Femur (tissue), 1 donor: ENCODE measurements around the gene ZNF439.
"Not testable (repeated sequence)": the region's sequence is repeated elsewhere in the genome, so short reads cannot be mapped to it uniquely, and the experiment has no call there.

Source experiments
- DNase-seq: peaks from one replicate; pipeline ENCODE4 v3.0.0-alpha.2; 2017

ZNF439 gene

DNA sequence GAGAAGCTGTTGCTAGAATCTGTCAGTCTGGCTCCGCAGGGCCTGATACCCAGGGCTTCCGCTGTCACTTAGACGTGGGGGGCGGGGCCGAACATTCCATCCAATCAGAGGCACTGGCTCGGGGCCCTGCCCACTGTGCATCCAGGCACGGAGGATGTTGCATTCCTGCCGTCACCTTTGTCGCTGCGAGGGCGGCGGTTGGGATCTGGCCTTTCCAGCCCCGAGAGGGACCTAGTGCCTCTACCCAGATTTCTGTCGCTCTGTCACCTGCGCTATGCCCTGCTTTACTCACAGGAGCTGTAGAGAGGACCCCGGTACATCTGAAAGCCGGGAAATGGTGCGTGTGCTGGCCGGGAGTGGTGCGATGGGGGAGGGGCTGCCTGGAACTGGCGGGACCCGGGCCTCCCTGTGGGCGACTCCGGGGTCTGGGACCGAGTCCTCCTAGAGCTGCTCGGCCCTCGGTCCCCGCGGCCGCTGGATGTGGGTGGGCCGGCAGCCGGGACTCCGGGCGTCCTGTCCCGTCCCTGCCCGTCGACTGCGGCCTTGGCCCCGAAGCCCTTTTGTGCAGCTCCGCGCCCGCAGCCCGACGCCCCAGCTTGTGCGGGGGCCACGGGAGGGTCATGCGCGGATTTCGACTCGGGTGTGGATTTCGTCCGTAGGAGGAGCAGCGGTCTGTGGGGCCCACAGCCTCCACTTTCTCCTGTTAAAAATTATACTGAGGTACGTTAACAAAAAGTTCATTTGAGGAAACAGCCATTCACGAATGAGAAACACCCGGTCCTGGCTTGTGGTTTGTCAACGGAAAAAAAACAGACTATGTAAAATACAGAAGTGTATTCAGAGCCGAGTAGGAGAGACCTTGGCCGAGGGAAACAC lies at the start of gene ZNF439:
ZNF439 (plus strand) TSS at position 133 of the 876 bp plus-strand sequence; CDS start at position 275, 142 bp downstream.
- peak; percentile 93 for DNase-seq

DNA sequence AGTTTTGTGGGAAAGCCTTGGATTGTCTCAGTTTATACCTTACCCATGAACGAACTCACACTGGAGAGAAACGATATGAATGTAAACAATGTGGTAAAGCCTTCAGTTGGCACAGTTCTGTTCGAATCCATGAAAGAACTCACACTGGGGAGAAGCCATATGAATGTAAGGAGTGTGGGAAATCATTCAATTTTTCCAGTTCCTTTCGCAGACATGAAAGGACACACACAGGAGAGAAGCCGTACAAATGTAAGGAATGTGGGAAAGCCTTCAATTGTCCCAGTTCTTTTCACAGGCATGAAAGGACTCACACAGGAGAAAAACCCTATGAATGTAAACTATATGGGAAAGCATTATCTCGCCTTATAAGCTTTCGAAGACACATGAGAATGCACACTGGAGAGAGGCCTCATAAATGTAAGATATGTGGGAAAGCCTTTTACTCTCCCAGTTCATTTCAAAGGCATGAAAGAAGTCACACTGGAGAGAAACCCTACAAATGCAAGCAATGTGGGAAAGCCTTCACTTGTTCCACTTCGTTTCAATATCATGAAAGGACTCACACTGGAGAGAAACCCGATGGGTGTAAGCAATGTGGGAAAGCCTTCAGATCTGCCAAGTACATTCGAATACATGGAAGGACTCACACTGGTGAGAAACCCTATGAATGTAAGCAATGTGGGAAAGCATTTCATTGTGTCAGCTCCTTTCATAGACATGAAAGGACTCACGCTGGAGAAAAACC lies 42.0 kb upstream of the ZNF439 start:
- no peak for DNase-seq

DNA sequence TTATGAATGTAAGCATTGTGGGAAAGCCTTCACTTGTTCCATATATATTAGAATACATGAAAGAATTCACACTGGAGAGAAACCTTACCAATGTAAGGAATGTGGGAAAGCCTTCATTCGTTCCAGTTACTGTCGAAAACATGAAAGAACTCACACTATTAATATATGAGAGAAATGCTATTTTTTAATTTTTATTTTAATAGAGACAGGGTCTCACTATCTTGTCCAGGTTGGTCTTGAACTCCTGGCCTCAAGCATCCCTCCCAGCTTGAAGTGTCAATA lies 41.5 kb upstream of the ZNF439 start:
- DNase-seq: no peak

DNA sequence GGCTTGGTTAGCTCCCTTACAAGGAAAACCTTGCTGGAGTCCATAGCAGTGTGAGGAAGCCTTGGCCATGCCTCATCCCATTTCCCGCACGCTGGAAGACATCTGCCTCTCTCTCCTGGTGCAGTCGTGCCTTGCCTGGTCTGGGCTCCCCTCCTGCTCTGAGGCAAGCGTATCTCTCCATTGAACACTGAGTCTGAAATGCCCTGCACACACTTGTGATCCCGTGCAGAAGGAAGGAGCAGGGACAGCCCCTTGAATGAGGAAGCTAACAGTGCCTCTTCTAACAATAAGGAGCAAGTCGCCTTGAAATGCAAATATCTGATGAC lies 34.9 kb upstream of the ZNF439 start:
- no peak for DNase-seq

DNA sequence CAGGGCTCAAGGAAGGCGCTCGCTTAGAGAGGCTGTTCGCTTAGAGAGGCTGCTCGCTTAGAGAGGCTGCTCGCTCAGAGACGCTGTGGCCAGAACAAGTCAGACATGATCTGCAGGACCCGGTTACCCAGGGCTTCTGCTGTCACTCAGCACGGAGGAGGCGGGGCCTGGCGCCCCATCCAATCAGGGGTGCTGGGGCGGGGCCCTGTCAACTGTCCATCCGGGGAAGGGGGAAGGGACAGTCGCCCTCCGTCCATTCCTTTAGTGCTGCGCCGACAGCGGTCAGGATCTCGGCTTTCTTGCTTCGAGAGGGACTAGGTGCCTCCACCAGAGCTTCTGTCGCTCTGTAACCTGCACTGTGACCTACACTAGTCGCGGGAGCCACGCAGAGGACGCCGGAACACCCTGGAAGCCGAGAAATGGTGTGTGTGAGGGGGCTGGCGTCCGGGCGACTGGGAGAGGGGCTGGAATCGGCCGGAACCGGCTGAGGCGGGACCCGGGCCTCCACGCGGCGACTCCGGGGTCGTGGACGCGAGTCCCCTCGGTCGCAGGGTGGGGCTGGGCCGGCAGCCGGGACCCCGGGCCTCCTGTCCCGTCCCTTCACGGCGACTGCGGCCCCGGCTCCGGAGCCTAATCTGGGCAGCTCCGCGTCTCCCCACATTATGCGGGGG lies 34.4 kb upstream of the ZNF439 start, which contains the start of gene ZNF440:
ZNF440 (plus strand) TSS at position 245 of the 671 bp plus-strand sequence; CDS start at position 420, 175 bp downstream.
- peak; percentile 97 for DNase-seq

DNA sequence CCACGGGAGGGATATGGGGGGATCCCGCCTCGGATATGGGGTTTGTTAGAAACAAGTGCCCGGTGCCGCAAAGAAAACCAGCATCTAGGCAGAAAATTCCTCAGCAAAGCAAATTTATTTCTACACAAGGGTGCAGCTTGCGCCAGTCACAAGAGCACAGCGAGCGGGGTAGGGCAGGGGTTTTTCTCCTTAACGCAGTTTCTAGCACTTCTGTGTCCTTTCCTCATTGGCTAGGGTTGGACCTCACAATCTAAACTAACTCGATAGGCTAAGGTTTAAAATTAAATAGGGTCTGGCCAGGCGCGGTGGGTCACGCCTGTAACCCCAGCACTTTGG lies 33.9 kb upstream of the ZNF439 start:
- DNase-seq: no peak

DNA sequence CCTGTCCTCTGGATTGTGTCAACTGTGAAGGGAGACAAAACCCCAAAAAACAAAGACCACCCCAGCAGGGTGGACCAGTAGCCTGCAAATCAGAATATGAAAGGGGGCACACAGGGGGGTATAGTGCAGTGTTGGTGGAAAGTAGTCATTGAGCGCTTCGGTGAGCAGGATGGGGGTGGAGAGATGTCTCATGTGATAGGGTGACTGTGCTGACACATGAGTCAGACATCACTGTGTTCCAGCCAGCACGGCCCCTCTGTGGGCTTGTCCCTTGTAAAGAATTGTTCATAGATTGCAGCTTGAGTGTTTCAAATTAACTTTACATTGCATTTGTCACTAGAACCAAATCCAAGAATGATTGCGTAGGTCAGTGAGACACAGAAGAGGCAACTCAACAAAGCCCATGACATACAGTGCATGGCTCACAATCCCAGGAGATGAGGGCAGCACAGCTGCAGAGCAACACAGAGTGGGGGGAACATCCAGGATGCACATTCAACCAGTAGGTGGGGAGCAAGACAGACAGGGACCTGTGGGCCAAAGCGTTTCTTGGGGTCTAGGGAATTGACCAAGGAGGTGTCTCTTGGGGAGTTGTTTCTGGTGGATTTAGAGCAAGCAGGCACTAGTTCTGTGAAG lies 26.9 kb upstream of the ZNF439 start:
- no peak for DNase-seq

DNA sequence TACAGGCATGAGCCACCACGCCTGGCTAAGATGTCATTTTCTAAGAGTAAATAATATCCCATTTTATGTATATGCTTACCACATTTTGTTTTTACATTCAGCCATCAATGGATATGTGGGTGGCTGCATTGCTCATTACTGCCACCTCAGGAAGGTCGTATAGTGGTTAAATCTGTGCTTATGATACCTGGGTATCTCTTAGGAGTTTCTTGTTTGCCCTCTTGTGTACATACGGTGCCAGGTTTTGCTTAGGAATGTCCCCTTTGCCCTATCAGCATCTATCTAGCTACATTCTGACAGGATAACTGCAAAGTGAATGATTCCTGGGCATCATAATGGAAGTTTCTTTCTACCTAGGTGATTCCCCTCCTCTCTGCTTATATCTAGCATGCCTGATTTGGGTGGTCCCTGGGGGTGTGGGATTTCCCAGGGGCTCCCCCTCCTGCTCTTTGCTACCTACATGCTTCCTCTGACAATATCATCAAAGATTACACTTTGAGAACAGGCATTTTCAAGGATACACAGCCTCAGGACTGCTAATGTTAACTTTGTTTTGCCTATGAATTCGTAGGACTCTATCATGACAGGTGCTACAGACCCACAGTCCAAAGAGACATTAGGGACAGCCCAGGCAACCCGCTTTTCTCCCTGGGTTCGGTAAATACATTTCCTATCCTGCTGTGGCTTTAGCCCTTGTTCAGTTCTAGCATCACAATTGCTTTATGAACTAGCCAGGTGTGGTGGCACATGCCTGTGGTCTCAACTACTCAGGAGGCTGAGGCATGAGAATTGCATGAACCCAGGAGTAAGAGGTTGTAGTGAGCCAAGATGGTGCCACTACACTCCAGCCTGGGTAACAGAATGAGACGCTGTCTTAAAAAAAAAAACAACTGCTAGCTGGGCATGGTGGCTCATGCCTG lies 19.3 kb upstream of the ZNF439 start:
- DNase-seq: not testable (repeated sequence)

DNA sequence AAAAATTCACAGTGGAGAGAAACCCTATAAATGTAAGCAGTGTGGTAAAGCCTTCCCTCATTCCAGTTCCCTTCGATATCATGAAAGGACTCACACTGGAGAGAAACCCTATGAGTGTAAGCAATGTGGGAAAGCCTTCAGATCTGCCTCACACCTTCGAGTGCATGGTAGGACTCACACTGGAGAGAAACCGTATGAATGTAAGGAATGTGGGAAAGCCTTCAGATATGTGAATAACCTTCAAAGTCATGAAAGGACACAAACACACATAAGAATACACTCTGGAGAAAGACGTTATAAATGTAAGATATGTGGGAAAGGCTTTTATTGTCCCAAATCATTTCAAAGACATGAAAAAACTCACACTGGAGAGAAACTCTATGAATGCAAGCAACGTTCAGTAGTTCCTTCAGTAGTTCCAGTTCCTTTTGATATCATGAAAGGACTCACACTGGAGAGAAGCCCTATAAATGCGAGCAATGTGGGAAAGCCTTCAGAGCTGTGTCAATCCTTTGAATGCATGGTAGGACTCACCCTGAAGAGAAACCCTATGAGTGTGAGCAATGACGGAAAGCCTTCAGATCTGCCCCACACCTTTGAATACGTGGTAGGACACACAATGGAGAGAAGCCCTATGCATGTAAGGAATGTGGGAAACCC lies 16.1 kb upstream of the ZNF439 start:
- no peak for DNase-seq

DNA sequence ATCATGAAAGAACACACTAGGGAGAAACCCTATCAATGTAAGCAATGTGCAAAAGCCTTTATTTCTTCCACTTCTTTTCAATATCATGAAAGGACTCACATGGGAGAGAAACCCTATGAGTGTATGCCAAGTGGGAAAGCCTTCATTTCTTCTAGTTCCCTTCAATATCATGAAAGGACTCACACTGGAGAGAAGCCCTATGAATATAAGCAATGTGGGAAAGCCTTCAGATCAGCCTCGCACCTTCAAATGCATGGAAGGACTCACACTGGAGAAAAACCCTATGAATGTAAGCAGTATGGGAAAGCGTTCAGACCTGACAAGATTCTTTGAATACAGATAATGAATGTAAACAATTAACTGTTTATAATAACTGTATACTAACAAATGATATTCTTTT lies 15.0 kb upstream of the ZNF439 start:
- no peak for DNase-seq

DNA sequence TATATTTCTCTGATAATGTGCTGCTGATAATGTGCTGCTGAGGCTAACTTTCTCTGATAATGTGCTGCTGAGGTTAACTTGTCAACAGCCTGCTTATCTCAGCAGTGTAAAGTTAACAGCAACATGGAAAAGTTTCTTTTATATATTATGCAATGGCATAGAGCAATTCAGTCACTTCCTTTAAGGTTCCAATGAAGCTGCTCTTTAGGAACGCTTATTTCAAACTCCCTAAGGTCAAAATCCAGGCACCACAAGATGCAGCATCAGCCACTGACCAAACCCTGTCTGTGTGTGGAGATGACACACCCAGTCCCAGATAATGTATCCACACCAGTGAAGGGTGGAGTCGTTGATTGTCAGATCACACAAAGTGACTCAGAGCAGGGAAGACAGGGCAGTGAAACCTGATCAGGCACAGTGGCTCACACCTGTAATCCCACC lies 12.9 kb upstream of the ZNF439 start:
- DNase-seq: not testable (repeated sequence)

DNA sequence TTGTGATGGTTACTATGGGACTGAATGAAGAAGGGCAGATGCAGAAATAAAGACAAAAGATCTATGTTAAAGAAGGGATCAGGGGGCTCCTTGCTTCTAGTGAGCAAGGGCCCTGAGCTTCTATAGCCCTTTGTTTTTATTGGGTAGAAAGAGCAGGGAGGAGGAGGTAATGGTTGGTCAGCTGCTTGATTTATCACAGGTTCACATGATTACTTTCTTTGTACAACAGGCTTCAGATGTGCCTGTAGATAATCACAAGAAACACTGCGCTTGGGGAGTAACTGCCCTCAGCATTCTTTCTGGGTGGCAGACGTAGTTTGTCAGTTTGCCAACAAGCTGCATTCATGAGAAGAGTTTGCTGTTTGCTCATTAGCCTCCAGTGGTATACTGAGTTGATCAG lies 4.8 kb upstream of the ZNF439 start:
- no peak for DNase-seq

DNA sequence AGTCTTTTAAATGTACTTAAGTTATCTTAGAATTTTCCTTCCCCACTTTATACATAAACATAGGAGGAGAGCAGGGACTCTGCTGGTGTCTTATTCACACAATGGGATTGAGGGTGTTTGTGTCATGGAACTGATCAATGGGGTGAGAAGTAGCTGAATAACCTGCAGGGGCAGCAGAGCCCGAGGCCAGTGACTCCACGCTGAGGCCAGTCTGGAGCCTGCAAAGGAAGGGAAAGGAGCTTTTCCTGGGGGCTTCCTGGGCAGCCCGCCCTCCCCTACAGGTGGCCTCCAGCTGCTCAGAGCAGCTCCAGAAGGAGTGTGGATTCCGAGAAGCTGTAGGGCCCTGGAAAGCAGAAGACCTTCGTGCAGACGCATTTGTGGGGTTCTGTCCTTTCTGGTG lies 911 bp upstream of the ZNF439 start:
- not testable (repeated sequence) for DNase-seq

DNA sequence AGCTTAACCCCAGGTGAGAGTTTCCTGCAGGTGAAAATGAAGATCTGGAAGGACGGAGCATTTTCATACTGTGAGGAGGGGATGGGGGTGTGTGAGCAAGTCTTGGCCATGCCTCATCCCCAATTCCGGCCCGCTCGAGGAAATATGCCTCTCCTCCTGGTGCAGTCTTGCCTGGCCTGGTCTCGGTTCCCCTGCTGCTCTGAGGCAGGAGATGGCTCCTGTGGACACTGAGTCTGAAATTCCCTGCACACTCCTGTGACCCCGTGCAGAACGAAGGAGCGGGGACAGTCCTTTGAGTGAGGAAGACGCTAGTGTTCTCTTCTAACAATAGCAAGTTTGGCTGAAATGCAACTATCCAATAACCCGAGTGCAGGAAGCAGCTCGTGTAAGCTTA lies 329 bp upstream of the ZNF439 start:
- no peak for DNase-seq

DNA sequence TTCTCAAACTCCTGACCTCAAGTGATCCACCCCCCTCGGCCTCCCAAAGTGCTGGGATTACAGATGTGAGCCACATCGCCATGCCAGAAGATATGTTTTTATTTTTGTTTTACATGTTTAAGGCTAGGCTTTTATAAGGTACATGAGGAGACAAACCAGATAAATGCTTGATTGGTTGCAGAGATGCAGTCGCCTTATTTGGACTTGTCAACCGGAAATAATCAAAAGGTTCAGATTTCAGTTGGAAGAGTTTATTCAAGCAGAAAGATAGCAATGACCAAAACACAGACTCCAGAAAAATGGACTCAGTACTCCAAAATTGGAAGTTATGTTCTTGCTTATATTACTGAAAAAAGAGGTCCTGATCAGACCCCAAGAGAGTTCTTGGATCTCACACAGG lies 1.8 kb downstream of the ZNF439 start:
- DNase-seq: not testable (repeated sequence)

DNA sequence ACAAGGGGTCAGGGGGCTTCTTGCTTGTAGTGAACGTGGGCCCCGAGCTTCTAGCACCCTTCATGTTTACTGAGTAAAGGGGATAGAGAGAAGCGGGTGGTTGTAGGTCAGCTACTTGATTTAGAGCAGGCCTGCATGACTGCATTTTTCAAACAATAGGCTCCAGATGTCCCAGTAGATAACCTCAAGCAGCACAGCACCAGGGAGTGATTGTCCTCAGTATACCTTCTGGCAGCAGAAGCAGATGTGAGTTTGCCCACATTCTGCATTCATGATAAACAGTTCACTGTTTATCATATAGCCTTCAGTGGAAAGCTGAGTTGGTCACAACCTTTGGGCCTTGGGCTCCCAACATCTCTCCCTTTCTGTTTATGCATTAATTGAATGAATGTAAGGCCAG lies 4.8 kb downstream of the ZNF439 start:
- DNase-seq: no peak

DNA sequence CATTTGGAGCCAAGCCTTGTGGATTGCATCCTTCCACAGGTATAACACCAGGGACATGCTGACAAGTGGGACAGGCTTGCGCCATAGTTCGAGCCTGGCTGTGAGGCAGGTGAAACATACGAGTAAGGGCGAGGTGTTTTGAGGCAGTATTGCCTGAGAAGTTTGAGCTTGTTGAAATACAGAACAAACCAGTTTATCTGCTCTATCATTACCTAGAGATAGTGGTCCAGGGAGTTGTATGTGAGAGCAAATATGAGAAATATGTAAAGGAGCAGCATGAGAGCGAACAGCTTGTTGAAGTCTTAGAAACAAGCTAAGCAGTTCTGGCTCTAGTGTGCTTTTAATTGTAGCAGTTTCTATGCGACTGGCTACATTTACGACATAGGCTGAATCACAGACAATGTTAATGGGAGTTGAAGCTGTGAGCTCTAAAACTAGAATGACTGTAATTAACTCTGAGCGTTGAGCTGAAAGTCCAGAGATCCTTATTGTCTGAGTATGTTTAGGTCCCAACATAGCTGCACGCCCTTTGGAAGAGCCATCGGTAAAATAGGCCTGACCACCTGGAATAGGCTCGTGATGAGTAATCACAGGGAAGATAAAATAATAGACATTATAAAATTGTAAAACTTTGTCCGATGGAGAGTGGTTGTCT lies 8.2 kb downstream of the ZNF439 start:
- DNase-seq: no peak

DNA sequence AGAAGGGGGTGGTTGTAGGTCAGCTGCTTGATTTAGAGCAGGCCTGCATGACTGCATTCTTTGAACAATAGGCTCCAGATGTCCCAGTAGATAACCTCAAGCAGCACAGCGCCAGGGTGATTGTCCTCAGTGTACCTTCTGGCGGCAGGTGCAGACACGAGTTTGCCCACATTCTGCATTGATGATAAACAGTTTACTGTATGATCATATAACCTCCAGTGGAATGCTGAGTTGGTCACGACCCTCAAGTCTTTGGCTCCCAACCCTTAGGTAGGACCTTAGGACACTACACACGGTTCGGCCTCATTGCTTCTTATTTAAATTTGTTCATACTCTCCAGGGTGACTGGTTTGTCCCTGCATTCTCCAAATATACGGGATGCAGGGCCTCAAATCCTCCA lies 12.2 kb downstream of the ZNF439 start:
- DNase-seq: no peak

DNA sequence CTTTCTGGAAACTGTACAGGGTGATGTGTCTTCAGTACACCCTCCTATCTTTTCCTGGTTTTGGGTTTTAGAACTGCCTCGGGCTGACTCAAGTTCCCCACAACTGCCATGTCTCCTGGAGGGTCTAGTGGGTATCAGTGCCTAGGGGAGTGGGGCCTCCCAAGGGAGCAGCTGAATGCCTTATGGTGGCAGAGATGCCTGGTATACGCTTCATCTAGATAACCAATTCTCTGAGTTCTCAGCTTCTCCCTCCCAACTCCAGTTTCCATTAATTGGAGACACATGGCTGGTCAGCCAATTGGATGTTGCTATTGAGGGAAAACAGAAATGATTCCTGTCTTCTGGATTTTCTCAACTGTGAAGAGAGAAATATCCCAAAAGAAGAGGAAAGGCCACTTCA lies 12.8 kb downstream of the ZNF439 start:
- DNase-seq: no peak

DNA sequence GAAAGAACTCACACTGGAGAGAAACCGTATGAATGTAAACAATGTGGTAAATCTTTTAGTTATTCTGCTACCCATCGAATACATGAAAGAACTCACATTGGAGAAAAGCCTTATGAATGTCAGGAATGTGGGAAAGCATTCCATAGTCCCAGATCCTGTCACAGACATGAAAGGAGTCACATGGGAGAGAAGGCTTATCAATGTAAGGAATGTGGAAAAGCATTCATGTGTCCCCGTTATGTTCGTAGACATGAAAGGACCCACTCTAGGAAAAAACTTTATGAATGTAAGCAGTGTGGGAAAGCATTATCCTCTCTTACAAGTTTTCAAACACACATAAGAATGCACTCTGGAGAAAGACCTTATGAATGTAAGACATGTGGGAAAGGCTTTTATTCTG lies 19.2 kb downstream of the ZNF439 start:
- not testable (repeated sequence) for DNase-seq

DNA sequence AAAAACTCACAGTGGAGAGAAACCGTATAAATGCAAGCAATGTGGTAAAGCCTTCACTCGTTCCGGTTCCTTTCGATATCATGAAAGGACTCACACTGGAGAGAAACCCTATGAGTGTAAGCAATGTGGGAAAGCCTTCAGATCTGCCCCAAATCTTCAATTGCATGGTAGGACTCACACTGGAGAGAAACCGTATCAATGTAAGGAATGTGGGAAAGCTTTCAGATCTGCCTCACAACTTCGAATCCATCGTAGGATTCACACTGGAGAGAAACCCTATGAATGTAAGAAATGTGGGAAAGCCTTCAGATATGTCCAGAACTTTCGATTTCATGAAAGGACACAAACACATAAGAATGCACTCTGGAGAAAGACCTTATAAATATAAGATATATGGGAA lies 19.7 kb downstream of the ZNF439 start:
- no peak for DNase-seq
